NCI-H1092 treated with DMSO at 0.1 percent for 48 hours (cell line): Measurements from ENCODE around the gene B3GAT1.

Experiments used
- DNase-seq: peaks from one replicate; lab custom pipeline; 2025; lab: John Stamatoyannopoulos, UW

Gene B3GAT1

DNA sequence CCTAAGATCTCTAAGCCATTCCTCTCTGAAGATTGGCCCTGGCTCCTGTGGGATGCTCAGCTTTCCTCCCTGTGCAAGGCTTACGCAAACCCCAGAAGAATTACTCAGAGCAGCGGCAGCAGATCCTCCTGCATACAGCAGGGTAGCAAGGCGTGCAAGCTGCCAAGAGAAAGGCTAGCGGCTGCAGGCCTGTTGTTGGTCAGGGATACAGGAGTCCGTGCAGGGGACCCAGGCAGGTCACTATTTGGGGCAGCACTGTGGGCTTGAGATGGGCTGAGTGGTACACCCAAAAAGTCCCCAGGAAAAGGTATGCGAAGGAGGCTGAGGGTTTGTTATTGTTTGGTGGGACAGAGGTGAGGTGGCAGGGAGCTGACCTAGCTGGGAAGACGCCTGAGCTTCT lies 78.7 kb downstream of the B3GAT1 start:
- DNase-seq: no peak

DNA sequence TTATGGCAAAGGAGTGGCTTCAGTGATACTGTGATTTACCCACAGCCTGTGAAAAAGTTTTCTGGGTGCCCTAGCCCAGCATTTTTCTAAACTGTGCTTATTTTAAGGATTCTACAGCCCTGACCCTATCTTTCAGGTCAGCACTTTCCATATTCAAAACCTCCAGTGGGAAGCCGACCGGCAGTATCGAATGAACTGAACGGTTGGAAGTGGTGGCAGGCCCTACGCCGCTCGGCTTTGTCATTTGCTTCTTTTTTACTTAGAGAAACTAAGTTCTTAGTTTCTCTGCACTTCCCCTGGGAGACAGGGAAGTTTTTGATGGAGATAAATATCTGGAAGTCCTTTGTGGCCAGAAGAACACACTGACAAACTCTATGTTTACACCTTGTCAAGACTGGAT lies 79.3 kb downstream of the B3GAT1 start:
- DNase-seq: no peak

GRCh38 chr11:134332189-134332631 lies 79.8 kb downstream of the B3GAT1 start:
- DNase-seq: peak; percentile 52

GRCh38 chr11:134331354-134332188 lies 80.5 kb downstream of the B3GAT1 start, which contains the start of gene GLB1L2:
TSS of gene GLB1L2 (plus strand) at chr11:134331988. CDS start at chr11:134332062, 74 bp downstream.
- DNase-seq: peak; percentile 82

GRCh38 chr11:134330611-134331353 lies 81.3 kb downstream of the B3GAT1 start:
- no peak for DNase-seq
